HG02852 (cell line): ENCODE data around the gene OR10A4.
"Not testable (repeated sequence)": the region's sequence is repeated elsewhere in the genome, so short reads cannot be mapped to it uniquely, and the experiment has no call there.

Experiments used
- ATAC-seq: cut with Tn5 transposase; IDR thresholded peaks from one replicate; pipeline ENCODE4 v1.9.1; 2021; ENCODE audit warnings: mild to moderate bottlenecking, moderate library complexity; ENCODE audit not compliant: unreplicated experiment

Gene OR10A4

GRCh38 chr11:6876325-6876724, at the start of gene OR10A4:
OR10A4 (plus strand) TSS chr11:6876625; CDS start chr11:6876648, 23 bp downstream.
- no peak for ATAC-seq

- ATAC-seq, result no peak
Observed at GRCh38 chr11:6828103-6828502, 48.3 kb upstream of the OR10A4 start.

GRCh38 chr11:6833356-6833755, 43.1 kb upstream of the OR10A4 start:
- no peak for ATAC-seq

GRCh38 chr11:6834021-6834420, 42.4 kb upstream of the OR10A4 start:
- ATAC-seq, result no peak

- no peak for ATAC-seq
Observed at GRCh38 chr11:6841694-6842093, 34.7 kb upstream of the OR10A4 start.

GRCh38 chr11:6843670-6844069, 32.8 kb upstream of the OR10A4 start:
- no peak for ATAC-seq

GRCh38 chr11:6844356-6844755, 32.1 kb upstream of the OR10A4 start:
- no peak for ATAC-seq

GRCh38 chr11:6845383-6845782, 31.0 kb upstream of the OR10A4 start, which contains the start of gene OR10A5:
OR10A5 (plus strand) TSS chr11:6845683; CDS start chr11:6845683, 0 bp downstream.
- ATAC-seq, result no peak

- ATAC-seq, result no peak
Observed at GRCh38 chr11:6850526-6850925, 25.9 kb upstream of the OR10A4 start.

GRCh38 chr11:6854801-6855200, 21.6 kb upstream of the OR10A4 start:
- not testable (repeated sequence) for ATAC-seq

GRCh38 chr11:6855971-6856541, 20.4 kb upstream of the OR10A4 start:
- ATAC-seq, result no peak

GRCh38 chr11:6856871-6857270, 19.6 kb upstream of the OR10A4 start:
- peak; percentile 88 for ATAC-seq

GRCh38 chr11:6862961-6863360, 13.5 kb upstream of the OR10A4 start, which contains the start of gene OR10A2:
OR10A2 (plus strand) TSS chr11:6863057; CDS start chr11:6869755, 6,698 bp downstream.
- ATAC-seq, result no peak

GRCh38 chr11:6864438-6864837, 12.0 kb upstream of the OR10A4 start:
- no peak for ATAC-seq

GRCh38 chr11:6871278-6871677, 5.1 kb upstream of the OR10A4 start:
- no peak for ATAC-seq

- ATAC-seq, result no peak
Observed at GRCh38 chr11:6875761-6876160, 664 bp upstream of the OR10A4 start.

GRCh38 chr11:6876914-6877313, 489 bp downstream of the OR10A4 start:
- no peak for ATAC-seq

GRCh38 chr11:6882751-6883150, 6.3 kb downstream of the OR10A4 start:
- ATAC-seq, result no peak

GRCh38 chr11:6887711-6888110, 11.3 kb downstream of the OR10A4 start:
- ATAC-seq, result not testable (repeated sequence)

GRCh38 chr11:6888830-6889229, 12.4 kb downstream of the OR10A4 start:
- ATAC-seq, result no peak

- ATAC-seq, result no peak
Observed at GRCh38 chr11:6889835-6890234, 13.4 kb downstream of the OR10A4 start.

GRCh38 chr11:6892400-6892799, 16.0 kb downstream of the OR10A4 start, which contains the start of gene OR2D2:
OR2D2 (minus strand) TSS chr11:6892500; CDS start chr11:6892500, 0 bp downstream.
- no peak for ATAC-seq

- ATAC-seq, result no peak
Observed at GRCh38 chr11:6894097-6894496, 17.7 kb downstream of the OR10A4 start.
